ENCODE results near the gene NGEF. TPM values are rescaled to one million over a fixed set of nuclear protein-coding genes. Genes with fewer than 3 reads are reported as not detected.

NGEF gene
- total and polyA plus RNA-seq, 7 donors, result 0.13 to 0.51 (median 0.25) TPM; not detected in 1

DNA sequence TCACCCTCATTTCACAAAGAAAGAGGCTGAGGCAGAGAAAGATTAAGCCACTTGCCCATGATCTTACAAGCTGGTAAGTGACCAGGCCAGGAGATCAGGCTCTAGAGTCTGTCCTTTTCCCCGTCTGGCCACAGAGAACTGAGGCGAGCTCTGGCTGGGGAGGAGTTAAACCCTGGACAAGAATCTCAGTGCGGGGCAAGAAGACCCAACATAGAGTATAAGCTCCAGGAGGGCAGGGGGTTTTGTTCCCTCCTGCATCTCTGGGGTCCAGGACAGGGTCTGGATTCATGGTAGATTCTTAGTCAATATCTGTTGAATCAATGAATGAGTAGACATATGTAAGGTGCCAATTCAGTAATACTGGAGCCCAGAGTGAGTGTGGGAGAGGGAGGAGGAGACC lies 34.1 kb upstream of the NGEF start:
- Histone ChIP-seq H3K27me3 (ENCODE audit: insufficient read depth in 3 of 3, low read length in 2 of 3) (peaks cover 0 to 2% (median 0%) of the 10 kb centered on the region in 3 donors), H3K4me1 (no peaks in the 10 kb centered on the region), H3K36me3 (ENCODE audit: insufficient read depth in 1 of 2, low read depth in 1 of 2) (no peaks in the 10 kb centered on the region), H3K9me3 (no peaks in the 10 kb centered on the region), H3K27ac (no peak overlapping the region), H3K4me3 (no peak overlapping the region)
- ATAC-seq (no peak), DNase-seq (no peak)
- 96 to 100% (median 96%) methylated on average over 3 of the region's 3 CpGs for WGBS, 3 donors
- intact Hi-C loops (cut with DNase I), result loop anchor here (5.0 to 10.0 kb wide), 3 partner anchors 162 to 435 kb away; no protein-coding TSS in a partner anchor
- TF ChIP-seq, protein P1, sequence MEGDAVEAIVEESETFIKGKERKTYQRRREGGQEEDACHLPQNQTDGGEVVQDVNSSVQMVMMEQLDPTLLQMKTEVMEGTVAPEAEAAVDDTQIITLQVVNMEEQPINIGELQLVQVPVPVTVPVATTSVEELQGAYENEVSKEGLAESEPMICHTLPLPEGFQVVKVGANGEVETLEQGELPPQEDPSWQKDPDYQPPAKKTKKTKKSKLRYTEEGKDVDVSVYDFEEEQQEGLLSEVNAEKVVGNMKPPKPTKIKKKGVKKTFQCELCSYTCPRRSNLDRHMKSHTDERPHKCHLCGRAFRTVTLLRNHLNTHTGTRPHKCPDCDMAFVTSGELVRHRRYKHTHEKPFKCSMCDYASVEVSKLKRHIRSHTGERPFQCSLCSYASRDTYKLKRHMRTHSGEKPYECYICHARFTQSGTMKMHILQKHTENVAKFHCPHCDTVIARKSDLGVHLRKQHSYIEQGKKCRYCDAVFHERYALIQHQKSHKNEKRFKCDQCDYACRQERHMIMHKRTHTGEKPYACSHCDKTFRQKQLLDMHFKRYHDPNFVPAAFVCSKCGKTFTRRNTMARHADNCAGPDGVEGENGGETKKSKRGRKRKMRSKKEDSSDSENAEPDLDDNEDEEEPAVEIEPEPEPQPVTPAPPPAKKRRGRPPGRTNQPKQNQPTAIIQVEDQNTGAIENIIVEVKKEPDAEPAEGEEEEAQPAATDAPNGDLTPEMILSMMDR (IDR thresholded peaks at IDR 0.05), result no peak

DNA sequence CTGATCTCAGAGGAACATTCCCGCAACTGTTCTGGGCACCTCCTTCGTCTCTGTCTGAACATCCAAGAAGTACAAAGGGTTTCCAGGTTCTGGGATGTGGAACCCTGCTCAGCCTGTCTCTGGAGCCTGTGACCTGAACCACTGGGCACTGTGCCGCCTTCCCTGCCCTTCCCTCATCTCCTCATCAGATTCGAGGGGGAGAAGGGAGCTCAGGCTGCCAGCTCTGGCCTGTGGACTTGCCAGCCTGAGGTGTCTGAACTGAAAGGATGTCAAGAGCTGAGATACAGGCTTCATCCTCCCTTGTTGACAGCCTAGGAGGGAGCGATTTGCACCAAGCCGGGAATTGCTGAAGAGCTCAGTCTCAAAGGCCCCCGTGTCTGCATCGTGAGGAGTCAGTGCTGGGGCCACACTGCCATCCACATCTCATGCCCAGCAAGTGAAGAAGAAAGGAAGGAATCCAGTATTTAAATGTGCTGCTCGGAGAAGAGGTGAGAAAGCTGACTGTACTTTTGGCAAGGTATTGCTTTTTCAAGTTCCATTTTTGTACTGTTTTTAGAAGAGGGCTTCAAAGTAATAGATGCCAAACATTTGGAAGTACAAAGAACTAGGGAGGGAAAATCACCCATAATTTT lies 32.0 kb upstream of the NGEF start:
- Histone ChIP-seq H3K4me1 (no peaks in the 10 kb centered on the region), H3K9me3 (no peaks in the 10 kb centered on the region), H3K4me3 (no peak overlapping the region), H3K36me3 (ENCODE audit: insufficient read depth in 1 of 2, low read depth in 1 of 2) (no peaks in the 10 kb centered on the region), H3K27ac (no peak overlapping the region), H3K27me3 (ENCODE audit: insufficient read depth in 3 of 3, low read length in 2 of 3) (peaks cover 0 to 2% (median 0%) of the 10 kb centered on the region in 3 donors)
- WGBS, 3 donors, result 82 to 83% (median 82%) methylated on average over 9 of the region's 9 CpGs
- DNase-seq (no peak), ATAC-seq (no peak)
- TF ChIP-seq, protein P1 (IDR thresholded peaks at IDR 0.05), result no peak
- intact Hi-C loops (cut with DNase I), result loop anchor here (5.0 to 10.0 kb wide), 3 partner anchors 160 to 433 kb away; no protein-coding TSS in a partner anchor

DNA sequence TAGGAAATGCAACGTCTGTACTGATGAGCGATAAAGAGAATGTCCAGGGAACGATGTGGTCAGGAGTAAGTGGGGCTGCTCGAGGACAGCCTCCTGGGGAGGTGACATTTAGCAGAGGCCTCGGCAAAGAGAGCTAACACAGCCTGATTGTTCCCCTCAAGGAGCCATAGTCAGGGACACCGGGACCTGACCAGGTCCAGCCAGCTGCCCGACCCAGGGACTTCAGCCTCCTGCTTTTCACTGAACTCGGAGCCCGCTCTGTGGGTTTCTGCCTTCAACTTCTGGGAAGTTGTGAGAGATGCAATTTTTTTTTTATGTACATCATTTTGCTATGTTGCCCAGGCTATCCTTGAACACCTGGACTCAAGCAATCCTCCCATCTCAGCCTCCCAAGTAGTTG lies 29.5 kb upstream of the NGEF start:
- WGBS, 3 donors, result 85 to 93% (median 89%) methylated on average over 9 of the region's 9 CpGs
- ATAC-seq (no peak), DNase-seq (no peak)
- Histone ChIP-seq H3K27ac (no peak overlapping the region), H3K4me1 (no peaks in the 10 kb centered on the region), H3K27me3 (ENCODE audit: insufficient read depth in 3 of 3, low read length in 2 of 3) (no peaks in the 10 kb centered on the region), H3K4me3 (no peak overlapping the region), H3K9me3 (no peaks in the 10 kb centered on the region), H3K36me3 (ENCODE audit: insufficient read depth in 1 of 2, low read depth in 1 of 2) (no peaks in the 10 kb centered on the region)
- TF ChIP-seq, protein P1 (IDR thresholded peaks at IDR 0.05), result no peak
- intact Hi-C loops (cut with DNase I), result loop anchor here in 1 of 2 donors (10.0 kb wide), 1 partner anchor 158 kb away; no protein-coding TSS in a partner anchor

DNA sequence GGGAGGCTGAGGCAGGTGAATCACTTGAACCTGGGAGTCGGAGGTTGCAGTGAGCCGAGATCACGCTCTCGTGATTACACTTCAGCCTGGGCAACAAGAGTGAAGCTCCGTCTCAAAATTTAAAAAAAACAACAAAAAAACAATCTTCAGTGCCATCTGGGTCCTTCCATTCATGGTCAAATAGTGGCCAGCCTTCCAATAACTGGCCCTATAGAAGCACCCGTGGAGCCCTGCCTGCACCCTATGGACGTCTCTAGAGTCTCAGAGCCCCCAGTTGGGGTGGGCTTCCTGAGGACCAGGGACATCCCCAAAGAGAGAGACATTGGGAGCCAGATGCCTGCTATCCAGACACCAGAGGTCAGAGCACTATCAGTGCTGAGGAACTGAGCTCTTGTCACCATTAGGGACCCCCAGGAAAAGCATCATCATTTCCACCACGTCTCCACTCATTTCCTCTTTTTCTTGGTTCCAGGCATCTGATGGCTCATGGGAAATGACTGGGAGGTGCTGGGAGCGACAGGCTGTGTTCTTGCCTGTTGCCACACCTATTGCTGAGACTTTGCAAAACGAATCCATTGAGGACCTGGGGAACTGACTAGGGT lies 28.8 kb upstream of the NGEF start:
- intact Hi-C loops (cut with DNase I), result loop anchor here in 1 of 2 donors (10.0 kb wide), 1 partner anchor 157 kb away; no protein-coding TSS in a partner anchor
- 78 to 81% (median 78%) methylated on average over 10 of the region's 10 CpGs for WGBS, 3 donors
- TF ChIP-seq, protein P1 (IDR thresholded peaks at IDR 0.05), result no peak

More for the DNA sequence above, 28.8 kb upstream of the NGEF start:
- no peak for DNase-seq
- no peak for ATAC-seq
- Histone ChIP-seq H3K27me3 (ENCODE audit: insufficient read depth in 3 of 3, low read length in 2 of 3) (no peaks in the 10 kb centered on the region), H3K4me3 (no peak overlapping the region), H3K9me3 (no peaks in the 10 kb centered on the region), H3K36me3 (ENCODE audit: insufficient read depth in 1 of 2, low read depth in 1 of 2) (no peaks in the 10 kb centered on the region), H3K4me1 (no peaks in the 10 kb centered on the region), H3K27ac (no peak overlapping the region)

Data from psoas muscle (tissue), 8 donors.